Astrocyte of the spinal cord (primary cell): ENCODE data around the gene NKAIN4.
A peak's percentile ranks its signal among the peaks of the same experiment; 100 is the strongest.

Source experiments
- DNase-seq: peaks from one replicate; pipeline ENCODE4 v3.0.0; 2011; ENCODE audit warnings: low read depth, low spot score
- H3K4me3 ChIP-seq: 2 replicates; pipeline ENCODE4 v1.5.1; 2011; ENCODE audit warnings: low read depth, mild to moderate bottlenecking, low read length, moderate library complexity
- CTCF ChIP-seq: IDR thresholded peaks from 2 replicates; pipeline ENCODE4 v1.5.1; 2012; ENCODE audit warnings: low read depth, mild to moderate bottlenecking, low read length, inconsistent platforms
- in situ Hi-C: cut with HindIII; loops from 2 replicates; pipeline ENCODE4 v1.10.0; 2017; ENCODE audit warnings: low sequenced_read_pairs

Gene NKAIN4

GRCh38 chr20:63296531-63297299, 42.5 kb upstream of the NKAIN4 start:
- H3K4me3 ChIP-seq, result no peak overlapping the region
- in situ Hi-C loops, result no loop called here
- TF ChIP-seq CTCF, result no peak
- DNase-seq, result no peak

- TF ChIP-seq CTCF, result no peak
- in situ Hi-C loops, result no loop called here
- no peak overlapping the region for H3K4me3 ChIP-seq
- DNase-seq, result no peak
These were observed 41.6 kb upstream of the NKAIN4 start for GRCh38 chr20:63295846-63296245.

- in situ Hi-C loops, result no loop called here
- no peak for DNase-seq
- TF ChIP-seq CTCF, result peak; percentile 2
- no peak overlapping the region for H3K4me3 ChIP-seq
These were observed 41.2 kb upstream of the NKAIN4 start for GRCh38 chr20:63295422-63295821.

- in situ Hi-C loops, result no loop called here
- no peak for DNase-seq
- H3K4me3 ChIP-seq, result no peak overlapping the region
- no peak for TF ChIP-seq CTCF
These were observed 40.8 kb upstream of the NKAIN4 start for GRCh38 chr20:63295018-63295417.

GRCh38 chr20:63294536-63294900, 40.3 kb upstream of the NKAIN4 start:
- H3K4me3 ChIP-seq, result no peak overlapping the region
- no peak for TF ChIP-seq CTCF
- DNase-seq, result no peak
- in situ Hi-C loops, result no loop called here

GRCh38 chr20:63293871-63294535, 39.7 kb upstream of the NKAIN4 start:
- no peak for DNase-seq
- in situ Hi-C loops, result no loop called here

More at GRCh38 chr20:63293871-63294535, 39.7 kb upstream of the NKAIN4 start:
- no peak overlapping the region for H3K4me3 ChIP-seq
- TF ChIP-seq CTCF, result no peak
